GM23338 (cell line): ENCODE results near the gene CSN2. TPM values are rescaled to one million over a fixed set of nuclear protein-coding genes. Genes with fewer than 3 reads are reported as not detected.

Source experiments
- ATAC-seq: fragments of 200-7000 bp; cut with Tn5 transposase; 3 replicates; pipeline ENCODE4 v1.9.1; 2020
- DNase-seq: peaks from one replicate; pipeline ENCODE4 v3.0.0-alpha.2; 2015; ENCODE audit warnings: low spot score
- H2AFZ ChIP-seq: fragments of 200-600 bp; sonication (generic); 2 replicates; pipeline ENCODE4 v1.8.0; 2016; ENCODE audit warnings: antibody characterized with exemption, mild to moderate bottlenecking, moderate library complexity
- H3F3A ChIP-seq: fragments of 200-600 bp; sonication (generic); replicated peaks from 2 replicates; pipeline ENCODE4 v1.8.0; 2017; ENCODE audit warnings: antibody characterized with exemption, mixed run types, low read depth
- H3K27ac ChIP-seq: fragments of 200-600 bp; sonication (generic); 2 replicates; pipeline ENCODE4 v1.6.1; 2016; ENCODE audit warnings: low read depth
- H3K27me3 ChIP-seq: fragments of 200-600 bp; sonication (generic); 2 replicates; pipeline ENCODE4 v1.8.0; 2016; ENCODE audit warnings: mild to moderate bottlenecking, mixed run types, moderate library complexity; ENCODE audit not compliant: insufficient read depth
- H3K36me3 ChIP-seq: fragments of 200-600 bp; sonication (generic); 2 replicates; pipeline ENCODE4 v1.8.0; 2016; ENCODE audit warnings: mild to moderate bottlenecking; ENCODE audit not compliant: insufficient read depth
- H3K4me1 ChIP-seq: fragments of 200-600 bp; sonication (generic); 2 replicates; pipeline ENCODE4 v1.8.0; 2016; ENCODE audit warnings: mild to moderate bottlenecking, moderate library complexity; ENCODE audit not compliant: insufficient read depth
- H3K4me2 ChIP-seq: fragments of 200-600 bp; sonication (generic); 2 replicates; pipeline ENCODE4 v1.7.1; 2017; ENCODE audit warnings: mixed run types
- H3K4me3 ChIP-seq: fragments of 200-600 bp; sonication (generic); 2 replicates; pipeline ENCODE4 v1.6.1; 2016; ENCODE audit warnings: mixed run types
- H3K79me2 ChIP-seq: fragments of 200-600 bp; sonication (generic); replicated peaks from 2 replicates; pipeline ENCODE4 v1.8.0; 2017; ENCODE audit warnings: mild to moderate bottlenecking; ENCODE audit not compliant: insufficient read depth
- H3K9me2 ChIP-seq: fragments of 200-600 bp; sonication (generic); 2 replicates; pipeline ENCODE4 v1.8.0; 2017; ENCODE audit not compliant: insufficient read depth
- H4K20me1 ChIP-seq: fragments of 200-600 bp; sonication (generic); replicated peaks from 2 replicates; pipeline ENCODE4 v1.8.0; 2017; ENCODE audit warnings: mild to moderate bottlenecking; ENCODE audit not compliant: insufficient read depth
- H3K27ac Mint-ChIP-seq: 2 replicates; pipeline ENCODE4 v1.8.0; 2020; ENCODE audit warnings: inconsistent platforms, mild to moderate bottlenecking, moderate library complexity, mixed read lengths
- H3K27me3 Mint-ChIP-seq: 3 replicates; pipeline ENCODE4 v1.8.0; 2022; ENCODE audit warnings: low read depth, mild to moderate bottlenecking, moderate library complexity, mixed read lengths, inconsistent platforms; ENCODE audit not compliant: insufficient read depth, poor library complexity
- H3K36me3 Mint-ChIP-seq: 3 replicates; pipeline ENCODE4 v1.8.0; 2021; ENCODE audit warnings: low read depth, mild to moderate bottlenecking, inconsistent platforms, moderate library complexity, mixed read lengths
- H3K4me1 Mint-ChIP-seq: 3 replicates; pipeline ENCODE4 v1.8.0; 2020; ENCODE audit warnings: mild to moderate bottlenecking, inconsistent platforms, mixed read lengths
- H3K4me3 Mint-ChIP-seq: 3 replicates; pipeline ENCODE4 v1.8.0; 2021; ENCODE audit warnings: moderate library complexity, mild to moderate bottlenecking, inconsistent platforms, mixed read lengths
- H3K9me3 Mint-ChIP-seq: 3 replicates; pipeline ENCODE4 v1.8.0; 2020; ENCODE audit warnings: moderate library complexity, mild to moderate bottlenecking, inconsistent platforms, mixed read lengths
- CTCF ChIP-seq, 2 experiments: fragments of 200-600 bp in 1 of 2; sonication (generic) in 1 of 2; conservative IDR thresholded peaks; 2 replicates each; pipeline versions ENCODE4 v1.5.1 to v1.6.1; 2016 to 2017; ENCODE audit warnings: antibody characterized with exemption in 2 of 2, low read depth in 2 of 2, mild to moderate bottlenecking in 2 of 2, moderate library complexity in 1 of 2
- ETS1 ChIP-seq: IDR thresholded peaks from 2 replicates; pipeline ENCODE4 v1.6.1; 2016; ENCODE audit warnings: antibody characterized with exemption
- EZH2 ChIP-seq: fragments of 200-600 bp; sonication (generic); IDR thresholded peaks from one replicate; pipeline ENCODE4 v1.8.0; 2017; ENCODE audit warnings: antibody characterized with exemption, mild to moderate bottlenecking, low read depth; ENCODE audit not compliant: unreplicated experiment
- EZH2phosphoT487 ChIP-seq: fragments of 200-600 bp; sonication (generic); IDR thresholded peaks from one replicate; pipeline ENCODE4 v1.8.1; 2018; ENCODE audit warnings: antibody characterized with exemption; ENCODE audit not compliant: unreplicated experiment
- polyA plus RNA-seq: library from polyadenylated mRNA; unstranded; fragments of >200 nt; fragmentation: Nextera tagmentation; extraction: Ambion mirVana; gene quantifications from 2 replicates; pipeline ENCODE4 v1.2.1, GENCODE V29; 2016
- total RNA-seq: library from RNA; depleted of rRNA; stranded (reverse); fragments of >200 nt; shearing (Covaris generic); gene quantifications from 2 replicates; pipeline ENCODE4 v1.2.3, GENCODE V29; 2014
- TF ChIP-seq, protein P1 (sequence below): fragments of 250-450 bp; sonication (Bioruptor Pico); IDR thresholded peaks from 2 replicates; pipeline ENCODE4 v1.5.0; 2020; ENCODE audit warnings: mild to moderate bottlenecking, moderate library complexity

Gene CSN2
- total and polyA plus RNA-seq, 2 experiments from 2014 or later = not detected

GRCh38 chr4:69970071-69970470, 4.5 kb upstream of the CSN2 start:
- Histone ChIP-seq H4K20me1 (no peaks in the 10 kb centered on the region), H3K4me2 (no peak overlapping the region), H3K27ac (no peak overlapping the region), H2AFZ (no peak overlapping the region), H3K27me3 (no peaks in the 10 kb centered on the region), H3F3A (no peaks in the 10 kb centered on the region), H3K36me3 (no peaks in the 10 kb centered on the region), H3K9me2 (no peaks in the 10 kb centered on the region), H3K4me1 (no peaks in the 10 kb centered on the region), H3K79me2 (no peaks in the 10 kb centered on the region), H3K4me3 (no peak overlapping the region)
- no peaks in the 10 kb centered on the region for H3K4me1 Mint-ChIP-seq
- no peaks in the 10 kb centered on the region for H3K36me3 Mint-ChIP-seq
- no peak for TF ChIP-seq ETS1
- no peak for TF ChIP-seq EZH2phosphoT487
- TF ChIP-seq EZH2 = no peak
- TF ChIP-seq, protein P1, sequence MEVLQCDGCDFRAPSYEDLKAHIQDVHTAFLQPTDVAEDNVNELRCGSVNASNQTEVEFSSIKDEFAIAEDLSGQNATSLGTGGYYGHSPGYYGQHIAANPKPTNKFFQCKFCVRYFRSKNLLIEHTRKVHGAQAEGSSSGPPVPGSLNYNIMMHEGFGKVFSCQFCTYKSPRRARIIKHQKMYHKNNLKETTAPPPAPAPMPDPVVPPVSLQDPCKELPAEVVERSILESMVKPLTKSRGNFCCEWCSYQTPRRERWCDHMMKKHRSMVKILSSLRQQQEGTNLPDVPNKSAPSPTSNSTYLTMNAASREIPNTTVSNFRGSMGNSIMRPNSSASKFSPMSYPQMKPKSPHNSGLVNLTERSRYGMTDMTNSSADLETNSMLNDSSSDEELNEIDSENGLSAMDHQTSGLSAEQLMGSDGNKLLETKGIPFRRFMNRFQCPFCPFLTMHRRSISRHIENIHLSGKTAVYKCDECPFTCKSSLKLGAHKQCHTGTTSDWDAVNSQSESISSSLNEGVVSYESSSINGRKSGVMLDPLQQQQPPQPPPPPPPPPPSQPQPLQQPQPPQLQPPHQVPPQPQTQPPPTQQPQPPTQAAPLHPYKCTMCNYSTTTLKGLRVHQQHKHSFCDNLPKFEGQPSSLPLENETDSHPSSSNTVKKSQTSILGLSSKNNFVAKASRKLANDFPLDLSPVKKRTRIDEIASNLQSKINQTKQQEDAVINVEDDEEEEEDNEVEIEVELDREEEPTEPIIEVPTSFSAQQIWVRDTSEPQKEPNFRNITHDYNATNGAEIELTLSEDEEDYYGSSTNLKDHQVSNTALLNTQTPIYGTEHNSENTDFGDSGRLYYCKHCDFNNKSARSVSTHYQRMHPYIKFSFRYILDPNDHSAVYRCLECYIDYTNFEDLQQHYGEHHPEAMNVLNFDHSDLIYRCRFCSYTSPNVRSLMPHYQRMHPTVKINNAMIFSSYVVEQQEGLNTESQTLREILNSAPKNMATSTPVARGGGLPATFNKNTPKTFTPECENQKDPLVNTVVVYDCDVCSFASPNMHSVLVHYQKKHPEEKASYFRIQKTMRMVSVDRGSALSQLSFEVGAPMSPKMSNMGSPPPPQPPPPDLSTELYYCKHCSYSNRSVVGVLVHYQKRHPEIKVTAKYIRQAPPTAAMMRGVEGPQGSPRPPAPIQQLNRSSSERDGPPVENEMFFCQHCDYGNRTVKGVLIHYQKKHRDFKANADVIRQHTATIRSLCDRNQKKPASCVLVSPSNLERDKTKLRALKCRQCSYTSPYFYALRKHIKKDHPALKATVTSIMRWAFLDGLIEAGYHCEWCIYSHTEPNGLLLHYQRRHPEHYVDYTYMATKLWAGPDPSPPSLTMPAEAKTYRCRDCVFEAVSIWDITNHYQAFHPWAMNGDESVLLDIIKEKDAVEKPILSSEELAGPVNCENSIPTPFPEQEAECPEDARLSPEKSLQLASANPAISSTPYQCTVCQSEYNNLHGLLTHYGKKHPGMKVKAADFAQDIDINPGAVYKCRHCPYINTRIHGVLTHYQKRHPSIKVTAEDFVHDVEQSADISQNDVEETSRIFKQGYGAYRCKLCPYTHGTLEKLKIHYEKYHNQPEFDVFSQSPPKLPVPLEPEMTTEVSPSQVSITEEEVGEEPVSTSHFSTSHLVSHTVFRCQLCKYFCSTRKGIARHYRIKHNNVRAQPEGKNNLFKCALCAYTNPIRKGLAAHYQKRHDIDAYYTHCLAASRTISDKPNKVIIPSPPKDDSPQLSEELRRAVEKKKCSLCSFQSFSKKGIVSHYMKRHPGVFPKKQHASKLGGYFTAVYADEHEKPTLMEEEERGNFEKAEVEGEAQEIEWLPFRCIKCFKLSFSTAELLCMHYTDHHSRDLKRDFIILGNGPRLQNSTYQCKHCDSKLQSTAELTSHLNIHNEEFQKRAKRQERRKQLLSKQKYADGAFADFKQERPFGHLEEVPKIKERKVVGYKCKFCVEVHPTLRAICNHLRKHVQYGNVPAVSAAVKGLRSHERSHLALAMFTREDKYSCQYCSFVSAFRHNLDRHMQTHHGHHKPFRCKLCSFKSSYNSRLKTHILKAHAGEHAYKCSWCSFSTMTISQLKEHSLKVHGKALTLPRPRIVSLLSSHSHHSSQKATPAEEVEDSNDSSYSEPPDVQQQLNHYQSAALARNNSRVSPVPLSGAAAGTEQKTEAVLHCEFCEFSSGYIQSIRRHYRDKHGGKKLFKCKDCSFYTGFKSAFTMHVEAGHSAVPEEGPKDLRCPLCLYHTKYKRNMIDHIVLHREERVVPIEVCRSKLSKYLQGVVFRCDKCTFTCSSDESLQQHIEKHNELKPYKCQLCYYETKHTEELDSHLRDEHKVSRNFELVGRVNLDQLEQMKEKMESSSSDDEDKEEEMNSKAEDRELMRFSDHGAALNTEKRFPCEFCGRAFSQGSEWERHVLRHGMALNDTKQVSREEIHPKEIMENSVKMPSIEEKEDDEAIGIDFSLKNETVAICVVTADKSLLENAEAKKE = no peak
- no peak for TF ChIP-seq CTCF (conservative IDR thresholded peaks at IDR 0.05; ENCODE audit: low read depth in 2 of 2)
- peaks cover 2% of the 10 kb centered on the region for H3K27me3 Mint-ChIP-seq
- ATAC-seq (no peak), DNase-seq (no peak)
- H3K27ac Mint-ChIP-seq = no peak overlapping the region
- H3K9me3 Mint-ChIP-seq = no peaks in the 10 kb centered on the region
- no peak overlapping the region for H3K4me3 Mint-ChIP-seq
